H9 (cell line): ENCODE measurements around the gene PIEZO2. TPM values are rescaled to one million over a fixed set of nuclear protein-coding genes. Genes with fewer than 3 reads are reported as not detected.

Source experiments
- DNase-seq: peaks from one replicate; pipeline ENCODE4 v3.0.0-alpha.2; 2017
- H2AFZ ChIP-seq: one replicate; pipeline ENCODE4 v1.6.1; 2013; ENCODE audit warnings: mild to moderate bottlenecking, low read length, control low read depth, moderate library complexity
- H2AK5ac ChIP-seq: 2 replicates; pipeline ENCODE4 v1.6.1; 2013; ENCODE audit warnings: low read length, control low read depth, mixed read lengths; ENCODE audit not compliant: insufficient read length
- H2BK120ac ChIP-seq: one replicate; pipeline ENCODE4 v1.6.1; 2013; ENCODE audit warnings: low read depth, mild to moderate bottlenecking, low read length, control low read depth, inconsistent platforms; ENCODE audit not compliant: poor library complexity, severe bottlenecking
- H2BK12ac ChIP-seq: 2 replicates; pipeline ENCODE4 v1.6.1; 2013; ENCODE audit warnings: low read length, control low read depth, mixed read lengths, low read depth; ENCODE audit not compliant: insufficient read length
- H2BK15ac ChIP-seq: 2 replicates; pipeline ENCODE4 v1.6.1; 2013; ENCODE audit warnings: low read depth, low read length, control low read depth
- H2BK20ac ChIP-seq: one replicate; pipeline ENCODE4 v1.6.1; 2013; ENCODE audit warnings: low read depth, mild to moderate bottlenecking, low read length, control low read depth, inconsistent platforms; ENCODE audit not compliant: poor library complexity, severe bottlenecking
- H2BK5ac ChIP-seq: 2 replicates; pipeline ENCODE4 v1.6.1; 2013; ENCODE audit warnings: low read length, control low read depth, mixed read lengths; ENCODE audit not compliant: insufficient read length
- H3K14ac ChIP-seq: 2 replicates; pipeline ENCODE4 v1.6.1; 2013; ENCODE audit warnings: low read length, control low read depth; ENCODE audit not compliant: insufficient read depth
- H3K18ac ChIP-seq: 2 replicates; pipeline ENCODE4 v1.6.1; 2013; ENCODE audit warnings: low read depth, mild to moderate bottlenecking, mixed read lengths, low read length, control low read depth; ENCODE audit not compliant: insufficient read length
- H3K23ac ChIP-seq: 2 replicates; pipeline ENCODE4 v1.6.1; 2013; ENCODE audit warnings: low read length, control low read depth, mixed read lengths, low read depth; ENCODE audit not compliant: insufficient read length
- H3K23me2 ChIP-seq: 2 replicates; pipeline ENCODE4 v1.6.1; 2013; ENCODE audit warnings: low read depth, mild to moderate bottlenecking, mixed read lengths, low read length, control low read depth; ENCODE audit not compliant: insufficient read length, poor library complexity, severe bottlenecking
- H3K27ac ChIP-seq: 2 replicates; pipeline ENCODE4 v1.5.1; 2013; ENCODE audit warnings: low read length, control low read depth, mixed read lengths, low read depth; ENCODE audit not compliant: insufficient read length
- H3K27me3 ChIP-seq: 2 replicates; pipeline ENCODE4 v1.6.1; 2013; ENCODE audit warnings: low read length, control low read depth, inconsistent platforms; ENCODE audit not compliant: insufficient read depth
- H3K4ac ChIP-seq: 2 replicates; pipeline ENCODE4 v1.6.1; 2013; ENCODE audit warnings: low read depth, mild to moderate bottlenecking, control low read depth, inconsistent platforms, low read length, moderate library complexity
- H3K4me1 ChIP-seq: 2 replicates; pipeline ENCODE4 v1.6.1; 2013; ENCODE audit warnings: low read length, control low read depth, inconsistent platforms; ENCODE audit not compliant: insufficient read depth
- H3K4me2 ChIP-seq: 2 replicates; pipeline ENCODE4 v1.6.1; 2013; ENCODE audit warnings: low read length, control low read depth, mixed read lengths; ENCODE audit not compliant: insufficient read length, insufficient read depth
- H3K56ac ChIP-seq: 2 replicates; pipeline ENCODE4 v1.6.1; 2013; ENCODE audit warnings: low read depth, mild to moderate bottlenecking, mixed read lengths, low read length, control low read depth; ENCODE audit not compliant: insufficient read length
- H3K79me1 ChIP-seq: 2 replicates; pipeline ENCODE4 v1.6.1; 2013; ENCODE audit warnings: low read depth, mild to moderate bottlenecking, moderate library complexity, low read length, control low read depth, inconsistent platforms; ENCODE audit not compliant: insufficient read depth, poor library complexity, severe bottlenecking
- H3K79me2 ChIP-seq: 2 replicates; pipeline ENCODE4 v1.6.1; 2013; ENCODE audit warnings: low read length, control low read depth, inconsistent platforms; ENCODE audit not compliant: insufficient read depth
- H3K9ac ChIP-seq: 2 replicates; pipeline ENCODE4 v1.6.1; 2013; ENCODE audit warnings: low read length, control low read depth, mixed read lengths; ENCODE audit not compliant: insufficient read length; ENCODE audit errors: extremely low read depth
- H3K9me3 ChIP-seq: one replicate; pipeline ENCODE4 v1.6.1; 2013; ENCODE audit warnings: low read depth, low read length, inconsistent platforms; ENCODE audit not compliant: control insufficient read depth
- H3T11ph ChIP-seq: one replicate; pipeline ENCODE4 v1.6.1; 2013; ENCODE audit warnings: mild to moderate bottlenecking, low read length, control low read depth, inconsistent platforms
- H4K20me1 ChIP-seq: one replicate; pipeline ENCODE4 v1.6.1; 2013; ENCODE audit not compliant: control insufficient read depth, insufficient read length, insufficient read depth
- H4K5ac ChIP-seq: 2 replicates; pipeline ENCODE4 v1.6.1; 2013; ENCODE audit warnings: low read depth, mild to moderate bottlenecking, mixed read lengths, low read length, control low read depth; ENCODE audit not compliant: insufficient read length
- H4K8ac ChIP-seq: replicated peaks from 2 replicates; pipeline ENCODE4 v1.6.1; 2013; ENCODE audit warnings: low read length, control low read depth, mixed read lengths, low read depth; ENCODE audit not compliant: insufficient read length
- H4K91ac ChIP-seq: 2 replicates; pipeline ENCODE4 v1.6.1; 2013; ENCODE audit warnings: low read depth, mild to moderate bottlenecking, moderate library complexity, mixed read lengths, low read length, control low read depth; ENCODE audit not compliant: insufficient read length
- H3K27ac Mint-ChIP-seq, 3 experiments: 2 replicates in 2 of 3; 3 replicates in 1 of 3; pipeline ENCODE4 v1.8.0; 2020 to 2021; ENCODE audit warnings: mixed read lengths in 3 of 3, mild to moderate bottlenecking in 1 of 3, moderate library complexity in 1 of 3
- H3K27me3 Mint-ChIP-seq: 2 replicates; pipeline ENCODE4 v1.8.0; 2021; ENCODE audit warnings: low read depth, mild to moderate bottlenecking, moderate library complexity, mixed read lengths
- H3K36me3 Mint-ChIP-seq, 3 experiments: 2 replicates in 2 of 3; 3 replicates in 1 of 3; pipeline ENCODE4 v1.8.0; 2020 to 2021; ENCODE audit warnings: low read depth in 3 of 3, mixed read lengths in 3 of 3; ENCODE audit not compliant: insufficient read depth in 1 of 3
- H3K4me1 Mint-ChIP-seq, 2 experiments: 2 replicates each; pipeline ENCODE4 v1.8.0; 2020; ENCODE audit warnings: mixed read lengths in 2 of 2
- H3K4me3 Mint-ChIP-seq, 2 experiments: 2 replicates in 1 of 2; 3 replicates in 1 of 2; pipeline ENCODE4 v1.8.0; 2020 to 2021; ENCODE audit warnings: mild to moderate bottlenecking in 2 of 2, mixed read lengths in 2 of 2, moderate library complexity in 1 of 2
- H3K9me3 Mint-ChIP-seq, 2 experiments: 2 replicates in 1 of 2; 3 replicates in 1 of 2; pipeline ENCODE4 v1.8.0; 2020; ENCODE audit warnings: mild to moderate bottlenecking in 2 of 2, mixed read lengths in 2 of 2, moderate library complexity in 1 of 2
- WGBS: extraction: QIAGEN DNeasy Blood & Tissue Kit; methylation state at CpG from one replicate; pipeline ENCODE4 v1.1.7; 2013; ENCODE audit warnings: missing lambda C conversion rate, low lambda C conversion rate, mixed read lengths; ENCODE audit not compliant: insufficient read length; ENCODE audit errors: extremely low coverage; 5-methylcytosine and 5-hydroxymethylcytosine counted together
- total RNA-seq: library from RNA; stranded (reverse); gene quantifications from 2 replicates; pipeline ENCODE4 v1.2.1, GENCODE V29; 2021
- TF ChIP-seq, protein P1 (sequence below): fragments of 200-600 bp; sonication (generic); conservative IDR thresholded peaks from 3 replicates; pipeline ENCODE4 v1.8.0; 2021; ENCODE audit warnings: antibody characterized with exemption, mild to moderate bottlenecking

Gene PIEZO2
- total RNA-seq, 1 experiment from 2014 or later: 3.9 TPM

GRCh38 chr18:10834128-10834815 lies 315.1 kb downstream of the PIEZO2 start:
- Mint-ChIP-seq H3K36me3 (peaks cover 0 to 2% (median 2%) of the 10 kb centered on the region in 3 experiments; a peak in 2 of 7 replicates), H3K9me3 (peaks cover 4 to 9% of the 10 kb centered on the region in 2 experiments; a peak in 4 of 5 replicates), H3K4me1 (peaks cover 6 to 7% of the 10 kb centered on the region in 2 experiments; a peak in 2 of 4 replicates), H3K4me3 (no peak overlapping the region), H3K27me3 (no peaks in the 10 kb centered on the region), H3K27ac (no peak overlapping the region; a peak in 1 of 7 replicates)
- no peak overlapping the region for H3K27ac ChIP-seq
- no peak overlapping the region for H2AK5ac ChIP-seq
- TF ChIP-seq, protein P1, sequence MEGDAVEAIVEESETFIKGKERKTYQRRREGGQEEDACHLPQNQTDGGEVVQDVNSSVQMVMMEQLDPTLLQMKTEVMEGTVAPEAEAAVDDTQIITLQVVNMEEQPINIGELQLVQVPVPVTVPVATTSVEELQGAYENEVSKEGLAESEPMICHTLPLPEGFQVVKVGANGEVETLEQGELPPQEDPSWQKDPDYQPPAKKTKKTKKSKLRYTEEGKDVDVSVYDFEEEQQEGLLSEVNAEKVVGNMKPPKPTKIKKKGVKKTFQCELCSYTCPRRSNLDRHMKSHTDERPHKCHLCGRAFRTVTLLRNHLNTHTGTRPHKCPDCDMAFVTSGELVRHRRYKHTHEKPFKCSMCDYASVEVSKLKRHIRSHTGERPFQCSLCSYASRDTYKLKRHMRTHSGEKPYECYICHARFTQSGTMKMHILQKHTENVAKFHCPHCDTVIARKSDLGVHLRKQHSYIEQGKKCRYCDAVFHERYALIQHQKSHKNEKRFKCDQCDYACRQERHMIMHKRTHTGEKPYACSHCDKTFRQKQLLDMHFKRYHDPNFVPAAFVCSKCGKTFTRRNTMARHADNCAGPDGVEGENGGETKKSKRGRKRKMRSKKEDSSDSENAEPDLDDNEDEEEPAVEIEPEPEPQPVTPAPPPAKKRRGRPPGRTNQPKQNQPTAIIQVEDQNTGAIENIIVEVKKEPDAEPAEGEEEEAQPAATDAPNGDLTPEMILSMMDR: no peak
- no peaks in the 10 kb centered on the region for H3K79me1 ChIP-seq
- H3K23ac ChIP-seq: no peak overlapping the region
- no peaks in the 10 kb centered on the region for H3K4me1 ChIP-seq
- H3K4me2 ChIP-seq: no peak overlapping the region
- H3K56ac ChIP-seq: no peak overlapping the region
- no peak overlapping the region for H2BK15ac ChIP-seq
- no CpG with 5 or more reads among the region's 6 CpGs for WGBS
- no peak overlapping the region for H4K5ac ChIP-seq
- no peak overlapping the region for H3K9ac ChIP-seq
- H2BK5ac ChIP-seq: no peak overlapping the region
- no peak overlapping the region for H2BK20ac ChIP-seq
- no peak overlapping the region for H2AFZ ChIP-seq
- H3K23me2 ChIP-seq: no peaks in the 10 kb centered on the region
- no peaks in the 10 kb centered on the region for H3K9me3 ChIP-seq
- no peaks in the 10 kb centered on the region for H3K27me3 ChIP-seq
- no peak overlapping the region for H4K91ac ChIP-seq
- DNase-seq: no peak
- H3K4ac ChIP-seq: no peak overlapping the region
- no peak overlapping the region for H3K14ac ChIP-seq
- no peaks in the 10 kb centered on the region for H4K20me1 ChIP-seq
- H4K8ac ChIP-seq: no peak overlapping the region
- H2BK120ac ChIP-seq: no peak overlapping the region
- H3K18ac ChIP-seq: no peak overlapping the region
- H2BK12ac ChIP-seq: no peak overlapping the region
- no peak overlapping the region for H3T11ph ChIP-seq
- no peaks in the 10 kb centered on the region for H3K79me2 ChIP-seq
